Stimulated activated CD4-positive, alpha-beta T cell treated with anti-CD3 and anti-CD28 coated beads, Interleukin-12 subunit alpha, Interleukin-12 subunit beta, amount 100 ng/mL, for 48 hours (primary cell): Measurements from ENCODE around the gene DUS2.

Experiments used
- DNase-seq, 3 donors: peaks; one replicate each; pipeline ENCODE4 v3.0.0-alpha.2; 2020; ENCODE audit warnings: low read depth in 2 of 3, low spot score in 1 of 3

DUS2 gene

GRCh38 chr16:68074850-68075555 is 51.9 kb downstream of the DUS2 start:
- no peak for DNase-seq

GRCh38 chr16:68075980-68076379 is 52.9 kb downstream of the DUS2 start:
- DNase-seq: no peak

- DNase-seq: no peak
Measured at GRCh38 chr16:68076560-68076959, 53.5 kb downstream of the DUS2 start.

- DNase-seq: no peak
Measured at GRCh38 chr16:68077866-68078700, 55.0 kb downstream of the DUS2 start.

- no peak for DNase-seq
Measured at GRCh38 chr16:68078701-68079375, 55.8 kb downstream of the DUS2 start.

- DNase-seq: no peak
Measured at GRCh38 chr16:68079376-68079625, 56.2 kb downstream of the DUS2 start.

GRCh38 chr16:68079626-68080344 is 56.7 kb downstream of the DUS2 start:
- DNase-seq: peak; percentile 62 to 74 (median 69)

- peak in 1 of 3 donors; percentile 48 for DNase-seq
Measured at GRCh38 chr16:68081861-68082628, 59.0 kb downstream of the DUS2 start.

GRCh38 chr16:68082629-68083238 is 59.6 kb downstream of the DUS2 start:
- no peak for DNase-seq

GRCh38 chr16:68083239-68083781 is 60.2 kb downstream of the DUS2 start:
- no peak for DNase-seq

- no peak for DNase-seq
Measured at GRCh38 chr16:68083861-68084503, 60.9 kb downstream of the DUS2 start.

GRCh38 chr16:68084504-68085258 is 61.6 kb downstream of the DUS2 start:
- DNase-seq: peak; percentile 76 to 85 (median 84)

GRCh38 chr16:68085259-68086071 is 62.4 kb downstream of the DUS2 start, which contains the start of gene NFATC3:
Gene NFATC3, plus strand, starts transcription at chr16:68085370. Its CDS starts 312 bp downstream, at chr16:68085682.
- peak; percentile 97 to 99 (median 98) for DNase-seq

- DNase-seq: no peak
Measured at GRCh38 chr16:68086336-68086841, 63.3 kb downstream of the DUS2 start.

- no peak for DNase-seq
Measured at GRCh38 chr16:68086860-68087268, 63.8 kb downstream of the DUS2 start.

GRCh38 chr16:68087688-68088087 is 64.6 kb downstream of the DUS2 start:
- DNase-seq: no peak

GRCh38 chr16:68088130-68088972 is 65.3 kb downstream of the DUS2 start:
- DNase-seq: no peak
